Measurements from ENCODE around the gene TSEN15. TPM values are rescaled to one million over a fixed set of nuclear protein-coding genes. Genes with fewer than 3 reads are reported as not detected.

The TSEN15 gene
- polyA plus RNA-seq, 1 donor = 49.3 TPM

DNA sequence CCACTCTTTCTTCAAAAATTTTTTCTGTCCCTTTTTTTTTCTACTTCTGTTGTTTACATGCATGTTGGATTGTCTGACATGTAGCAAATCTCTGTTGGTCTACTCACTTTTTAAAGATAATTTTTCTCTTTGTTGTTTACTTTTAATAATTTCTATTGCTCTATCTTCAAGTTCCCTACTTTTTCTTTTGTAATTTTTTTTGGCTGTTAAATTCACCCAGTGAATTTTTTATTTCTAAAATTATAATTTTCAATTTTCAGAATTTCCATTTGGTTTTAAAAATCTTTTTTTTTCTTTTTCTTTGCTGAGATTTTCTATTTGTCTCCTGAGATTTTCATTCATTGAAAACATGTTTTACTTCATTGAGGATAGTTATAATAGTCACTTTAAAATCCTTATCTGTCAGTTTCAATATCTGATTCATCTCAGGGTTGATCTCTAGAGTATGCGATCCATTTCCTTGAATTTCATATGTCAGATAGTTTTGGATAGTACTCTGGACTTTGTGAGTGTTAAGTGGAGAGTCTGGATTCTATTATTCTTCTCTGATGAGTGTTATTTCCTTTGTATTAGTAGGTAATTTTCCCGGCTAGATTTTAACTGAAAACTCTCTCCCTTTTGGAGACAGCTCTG, 1.6 kb upstream of the TSEN15 start:
- DNase-seq = no peak

DNA sequence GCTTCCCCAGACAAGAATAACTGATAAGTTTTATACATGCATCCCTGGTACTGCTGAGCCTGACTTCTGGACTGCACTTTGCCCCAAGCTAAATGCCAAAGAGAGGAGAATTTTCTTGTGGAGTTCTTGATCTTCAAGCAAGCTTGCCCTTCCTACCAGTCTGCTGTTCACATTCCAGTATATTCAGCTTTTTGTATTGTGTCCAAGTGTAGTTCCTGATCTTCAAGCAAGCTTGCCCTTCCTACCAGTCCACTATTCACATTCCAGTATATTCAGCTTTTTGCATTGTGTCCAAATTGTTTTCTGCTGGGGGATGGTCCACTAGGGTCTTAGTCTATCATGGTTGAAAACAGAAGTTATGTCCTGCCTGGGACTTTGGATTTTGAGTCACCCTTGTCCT, 894 bp upstream of the TSEN15 start:
- DNase-seq = no peak

DNA sequence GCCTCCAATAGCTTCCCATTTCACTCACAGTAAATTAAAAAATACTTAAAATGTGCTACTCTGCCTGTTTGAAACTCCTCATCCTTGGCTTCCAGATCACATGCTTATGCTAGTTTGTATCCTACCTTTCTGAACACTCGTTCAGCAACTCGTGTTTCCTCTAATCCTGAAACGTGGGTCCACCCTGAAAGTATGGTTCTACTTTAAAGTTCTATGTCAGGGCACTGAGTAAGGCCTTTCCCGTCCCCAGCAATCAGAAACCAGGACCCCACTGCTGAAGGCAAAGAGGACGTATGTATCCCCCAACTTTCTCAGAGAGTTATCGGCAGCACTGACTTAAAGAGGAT, 419 bp upstream of the TSEN15 start:
- no peak for DNase-seq

DNA sequence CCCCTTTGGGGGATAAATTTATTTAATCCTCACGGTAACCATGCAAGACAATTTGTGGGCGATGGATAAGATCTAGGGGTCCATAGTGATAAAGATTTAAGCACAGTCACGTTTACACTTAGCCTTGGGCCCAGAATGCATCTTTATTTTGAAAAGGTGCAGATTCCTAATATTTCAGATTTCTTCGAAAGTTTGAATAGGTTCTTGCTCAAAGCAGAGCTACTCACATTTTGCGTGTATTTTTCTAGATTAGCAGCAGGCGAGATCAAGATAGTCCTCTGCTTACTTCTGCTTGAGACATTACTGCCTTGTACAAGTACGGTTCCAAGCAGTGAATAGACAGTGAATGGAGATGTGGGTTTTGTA, 647 bp downstream of the TSEN15 start:
- no peak for DNase-seq

DNA sequence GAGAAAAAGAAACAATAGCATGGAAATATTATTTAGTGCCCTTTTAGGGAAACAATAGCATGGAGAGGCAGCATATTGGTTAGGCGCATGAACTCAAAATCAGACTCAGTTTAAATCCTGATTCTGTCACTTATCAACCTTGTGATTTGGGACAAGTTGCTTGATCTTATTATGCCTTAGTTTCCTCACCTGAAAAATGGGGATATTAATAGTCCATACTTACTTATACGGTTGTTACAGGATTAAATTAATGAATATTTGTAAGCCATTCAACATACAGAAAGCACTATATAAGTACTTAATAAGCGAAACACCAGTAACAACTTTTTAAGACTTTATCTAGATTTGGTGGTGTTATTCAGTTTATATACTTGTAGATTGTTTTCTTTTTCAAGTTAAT, 1.2 kb downstream of the TSEN15 start:
- DNase-seq = no peak

DNA sequence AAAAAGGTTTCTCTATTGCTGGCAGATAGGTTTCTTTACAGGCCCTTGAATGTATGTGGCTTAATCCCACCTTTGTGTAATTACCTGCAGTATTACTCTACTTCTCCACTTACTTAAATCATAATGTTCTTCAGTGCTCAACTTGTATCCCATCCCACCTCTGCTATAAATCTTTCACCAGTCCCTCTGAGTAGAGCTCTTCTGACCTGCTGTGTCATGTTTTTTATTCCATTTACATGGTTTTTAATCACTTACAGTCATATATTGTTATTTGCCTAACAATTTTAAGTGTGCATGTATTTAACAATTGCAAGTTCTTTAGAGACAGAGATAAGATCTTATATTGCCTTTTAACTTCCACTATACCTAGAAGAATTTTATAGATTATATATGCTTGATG, 2.4 kb downstream of the TSEN15 start:
- DNase-seq = no peak

DNA sequence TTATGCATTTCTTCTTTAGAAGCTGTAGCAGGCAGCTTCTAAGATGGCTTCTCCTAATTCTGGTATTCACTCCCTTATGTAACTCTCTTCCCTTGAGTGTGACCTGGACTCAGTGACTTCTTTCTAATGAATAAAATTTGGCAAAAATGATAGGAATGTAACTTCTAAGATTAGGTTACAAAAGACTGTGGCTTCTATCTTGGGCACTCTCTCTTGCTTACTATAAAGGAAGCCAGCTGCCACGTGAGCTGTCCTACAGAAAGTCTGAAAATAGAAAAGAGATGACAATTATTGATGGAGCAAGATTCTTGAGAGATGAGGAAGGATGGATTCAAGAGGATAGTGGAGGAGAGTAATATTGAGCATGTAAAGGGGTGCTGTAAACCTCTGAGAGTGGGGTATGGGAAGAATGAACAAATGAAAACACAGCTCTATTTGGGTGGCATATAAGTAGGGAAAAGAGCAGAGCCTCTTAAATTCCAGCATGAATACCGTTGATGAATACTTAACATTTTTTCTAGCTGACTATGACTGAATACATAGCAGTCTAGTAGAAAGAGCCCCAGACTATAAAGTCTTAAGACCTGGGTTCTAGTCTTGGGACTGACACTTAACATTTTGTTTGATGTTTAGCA, 5.5 kb downstream of the TSEN15 start:
- DNase-seq = no peak

DNA sequence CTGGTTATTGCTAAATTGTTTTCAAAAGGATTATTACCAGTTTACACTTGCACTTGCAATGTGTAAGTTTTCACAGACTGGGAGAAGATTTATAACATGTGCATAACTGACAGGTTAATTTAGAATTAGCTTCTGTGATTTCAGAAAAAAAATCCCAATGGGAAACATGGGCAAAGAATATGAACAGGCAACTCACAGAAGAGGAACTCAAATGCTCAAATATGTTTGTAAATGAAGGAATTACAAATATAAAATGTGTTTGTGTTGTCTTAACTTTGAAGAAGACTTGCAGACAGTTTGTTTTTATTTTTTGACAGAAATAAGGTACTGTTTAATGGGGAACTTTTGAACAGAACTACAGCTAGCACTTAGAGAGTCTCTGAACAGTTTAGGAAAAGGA, 8.4 kb downstream of the TSEN15 start:
- no peak for DNase-seq

DNA sequence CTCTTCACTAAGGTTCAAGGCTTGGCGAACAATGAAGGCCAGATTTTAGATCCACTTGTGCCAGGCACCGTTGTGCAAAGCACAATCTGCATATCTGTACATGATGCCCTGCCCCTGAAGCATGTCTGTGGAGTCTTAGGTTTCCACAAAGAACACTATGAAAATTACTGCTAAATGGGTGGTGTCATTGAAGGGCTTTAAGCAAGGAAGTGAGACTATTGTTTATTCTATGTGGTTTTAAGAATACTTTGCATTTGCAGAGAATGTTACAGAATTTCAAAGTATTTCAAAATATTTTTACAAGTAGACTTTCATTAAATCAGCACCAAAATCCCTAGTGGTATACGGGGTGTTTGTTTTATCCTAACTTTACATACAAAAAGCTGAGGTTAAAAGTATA, 8.8 kb downstream of the TSEN15 start:
- DNase-seq = no peak

DNA sequence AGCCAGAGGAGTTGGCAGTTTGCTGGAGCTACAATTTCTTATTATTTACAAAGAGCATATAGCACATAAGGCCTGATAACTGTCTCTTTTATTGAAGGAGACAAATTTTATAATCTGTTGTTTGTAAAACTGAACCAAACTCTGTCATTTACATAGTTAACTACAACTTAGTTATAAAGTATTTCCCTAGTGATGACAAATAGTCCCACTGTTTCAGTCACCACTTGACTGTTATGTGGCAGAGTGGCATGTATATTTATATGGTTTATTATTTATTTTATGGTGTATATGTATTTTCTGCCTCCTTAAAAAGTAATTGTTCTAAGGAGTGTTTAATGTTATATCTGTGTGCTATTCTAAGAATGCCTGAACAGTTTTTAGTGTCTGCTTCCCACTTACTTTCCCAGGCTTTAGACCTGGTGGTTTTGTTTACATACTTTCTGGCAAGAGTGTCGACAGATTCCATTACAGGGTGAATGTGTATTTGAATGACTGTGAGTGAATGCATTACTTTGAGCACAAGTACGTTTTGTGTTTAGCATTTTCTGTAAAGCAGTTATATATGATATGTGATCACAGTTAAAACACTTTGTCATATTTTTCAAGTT, 10.0 kb downstream of the TSEN15 start:
- peak; percentile 32 for DNase-seq

DNA sequence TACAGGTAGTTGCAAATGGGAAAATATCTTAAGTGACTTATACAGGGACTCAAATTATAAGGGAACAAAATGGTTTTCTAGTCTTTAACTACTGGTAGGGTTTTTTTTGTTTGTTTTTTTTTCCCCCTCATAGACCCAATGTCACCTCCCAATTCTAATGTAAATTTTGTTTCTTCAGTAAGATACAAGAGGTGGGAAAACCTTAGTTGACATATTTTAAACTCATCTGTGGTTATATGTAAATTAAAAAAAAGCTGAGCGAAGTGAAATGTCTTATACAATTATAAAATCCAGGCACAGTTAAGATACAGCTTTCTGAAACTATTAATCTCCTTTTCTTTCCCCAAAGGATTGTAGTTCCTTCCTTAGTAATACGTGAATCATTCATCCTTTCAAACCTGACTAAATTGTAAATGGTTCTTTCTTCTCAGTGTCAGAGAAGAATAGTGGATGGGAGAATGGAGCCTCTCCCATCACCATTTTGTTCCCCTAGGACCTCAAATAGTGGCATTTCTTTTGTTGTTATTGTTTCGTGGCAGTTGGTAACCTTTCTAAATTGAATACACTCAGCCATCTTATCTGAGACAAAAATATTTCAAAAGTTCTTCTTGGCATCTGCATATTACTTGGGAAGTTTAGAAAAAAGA, 11.2 kb downstream of the TSEN15 start:
- no peak for DNase-seq

DNA sequence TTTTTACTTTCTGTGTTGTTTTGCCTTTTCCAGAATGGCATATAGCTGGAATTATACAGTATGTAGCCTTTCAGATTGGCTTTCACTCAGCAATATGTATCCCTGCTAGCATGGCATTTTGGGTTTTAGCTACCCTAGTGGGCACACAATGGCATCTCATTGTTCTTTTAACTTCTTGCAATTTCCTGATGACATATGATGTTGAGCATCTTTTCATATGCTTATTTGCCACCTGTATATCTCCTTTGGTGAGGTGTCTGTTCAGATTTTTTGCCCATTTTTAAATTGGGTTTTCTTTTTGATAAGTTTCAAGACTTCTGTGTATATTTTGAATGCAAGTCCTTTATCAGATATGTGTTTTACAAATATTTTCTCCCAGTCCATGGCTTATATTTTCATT, 14.0 kb downstream of the TSEN15 start:
- no peak for DNase-seq

DNA sequence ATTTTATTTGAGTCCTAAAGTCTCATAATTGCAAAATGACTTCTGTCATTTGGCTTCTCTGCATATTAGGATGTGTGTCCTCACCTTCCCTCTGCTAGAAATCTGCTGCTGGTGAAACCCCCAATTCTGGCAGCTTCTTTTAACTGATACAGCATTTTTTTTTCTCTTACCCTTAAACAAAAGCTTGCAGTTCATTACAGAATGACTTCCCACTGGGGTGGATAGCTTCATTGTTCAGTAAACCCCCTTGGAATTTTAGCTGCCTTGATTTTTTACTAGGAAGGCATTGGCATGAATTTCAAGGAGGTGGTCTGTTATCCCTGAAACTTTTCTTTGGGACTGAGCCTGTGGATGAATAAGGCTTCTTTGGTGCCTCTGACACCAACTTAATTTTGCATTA, 16.8 kb downstream of the TSEN15 start:
- DNase-seq = no peak

DNA sequence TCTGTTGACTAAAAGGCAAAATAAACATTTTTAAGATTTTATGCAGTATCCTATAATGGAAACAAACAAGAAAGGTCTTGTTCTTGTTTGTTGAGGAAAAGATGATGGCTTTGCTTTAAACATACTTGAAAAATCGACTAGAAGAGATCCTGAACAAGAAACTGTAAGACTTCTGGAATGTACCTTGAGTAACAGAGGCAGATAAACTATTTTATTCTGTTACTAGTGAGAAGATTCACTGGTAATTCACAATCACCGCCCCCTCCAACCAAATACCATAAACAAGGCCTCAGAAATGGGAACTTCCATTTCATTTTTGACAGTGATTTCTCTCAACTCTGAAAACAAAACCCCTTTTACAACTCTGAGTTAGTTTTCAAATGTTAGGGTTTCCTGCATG, 18.1 kb downstream of the TSEN15 start:
- DNase-seq = no peak

DNA sequence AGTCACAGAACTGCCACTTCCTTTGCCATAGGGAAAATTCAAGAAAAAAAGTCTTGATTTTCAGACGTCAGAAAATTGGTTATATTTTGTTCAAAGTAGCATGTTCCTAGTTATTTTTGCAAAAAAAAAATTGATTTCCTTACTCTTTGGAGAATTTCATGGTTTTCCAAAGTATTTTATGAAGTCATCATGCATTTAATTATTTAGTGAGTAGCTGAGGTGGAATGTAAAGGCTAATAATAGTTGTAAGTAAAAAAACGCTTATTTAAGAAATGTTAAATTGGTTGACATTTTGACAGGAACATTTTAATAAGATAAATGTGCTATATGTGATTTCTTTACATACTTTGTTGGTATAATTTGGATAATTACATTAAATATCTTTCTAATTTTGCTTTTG, 20.8 kb downstream of the TSEN15 start:
- DNase-seq = no peak

DNA sequence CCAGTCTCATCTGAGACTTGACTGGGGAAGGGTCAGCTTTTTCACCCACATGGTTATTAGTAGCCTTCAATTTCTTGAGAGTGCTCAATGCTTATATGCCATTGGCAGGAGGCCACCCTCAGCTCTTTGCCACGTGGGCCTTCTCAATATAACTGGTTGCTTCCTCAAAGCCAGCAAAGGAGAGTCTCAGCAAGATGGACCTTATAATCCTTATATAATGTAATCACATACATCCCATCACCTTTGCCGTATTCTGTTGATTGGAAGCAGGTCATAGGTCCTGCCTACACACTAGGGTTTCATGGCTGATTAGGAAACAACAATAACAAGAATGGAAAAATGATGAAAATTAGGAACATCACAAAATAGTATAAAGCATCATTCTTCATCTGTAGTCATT, 22.9 kb downstream of the TSEN15 start:
- no peak for DNase-seq

DNA sequence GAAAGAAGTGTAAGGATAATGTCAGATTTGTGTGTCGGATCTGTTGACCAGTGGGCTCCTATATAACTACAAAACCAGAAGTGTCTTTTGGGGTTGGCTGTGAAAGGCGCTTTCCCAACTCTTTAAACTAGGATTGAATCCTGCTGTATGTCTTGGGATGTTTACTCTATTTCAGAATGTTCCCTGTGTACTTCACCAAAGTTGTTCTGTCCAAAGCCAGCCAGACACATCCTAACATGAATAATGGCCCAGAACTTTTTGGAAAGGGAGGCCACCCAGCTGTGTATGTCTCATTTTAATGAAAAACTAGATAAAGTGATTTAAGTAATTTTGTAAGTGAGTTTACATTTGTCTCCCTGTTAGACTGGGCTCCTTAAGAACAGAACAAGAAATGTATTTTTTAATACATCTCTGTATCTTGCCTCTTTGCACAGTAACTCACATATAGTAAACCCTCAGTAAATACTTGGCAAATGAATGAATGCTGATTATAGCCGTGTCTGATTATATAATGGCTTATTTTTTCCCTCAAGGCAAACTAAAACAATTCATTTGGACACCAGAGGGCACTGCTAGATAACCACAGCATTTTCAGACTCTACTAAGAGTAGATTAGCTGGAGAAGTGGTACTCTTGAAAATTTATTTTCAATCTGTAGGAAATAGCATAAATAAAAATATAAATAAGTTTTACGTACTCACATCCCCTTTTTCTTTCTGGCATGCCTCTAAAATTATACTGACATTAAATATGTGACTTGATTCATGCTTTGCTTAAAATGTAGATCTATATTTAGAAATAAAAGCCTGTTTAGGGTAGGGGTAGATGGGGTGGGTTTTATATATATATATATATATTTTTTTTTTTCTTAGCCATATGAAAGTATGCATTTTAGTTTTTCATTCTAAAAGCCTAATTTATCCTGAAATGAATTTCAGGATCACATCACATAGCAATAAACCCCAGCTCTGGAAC, 23.8 kb downstream of the TSEN15 start:
- peak; percentile 75 for DNase-seq

DNA sequence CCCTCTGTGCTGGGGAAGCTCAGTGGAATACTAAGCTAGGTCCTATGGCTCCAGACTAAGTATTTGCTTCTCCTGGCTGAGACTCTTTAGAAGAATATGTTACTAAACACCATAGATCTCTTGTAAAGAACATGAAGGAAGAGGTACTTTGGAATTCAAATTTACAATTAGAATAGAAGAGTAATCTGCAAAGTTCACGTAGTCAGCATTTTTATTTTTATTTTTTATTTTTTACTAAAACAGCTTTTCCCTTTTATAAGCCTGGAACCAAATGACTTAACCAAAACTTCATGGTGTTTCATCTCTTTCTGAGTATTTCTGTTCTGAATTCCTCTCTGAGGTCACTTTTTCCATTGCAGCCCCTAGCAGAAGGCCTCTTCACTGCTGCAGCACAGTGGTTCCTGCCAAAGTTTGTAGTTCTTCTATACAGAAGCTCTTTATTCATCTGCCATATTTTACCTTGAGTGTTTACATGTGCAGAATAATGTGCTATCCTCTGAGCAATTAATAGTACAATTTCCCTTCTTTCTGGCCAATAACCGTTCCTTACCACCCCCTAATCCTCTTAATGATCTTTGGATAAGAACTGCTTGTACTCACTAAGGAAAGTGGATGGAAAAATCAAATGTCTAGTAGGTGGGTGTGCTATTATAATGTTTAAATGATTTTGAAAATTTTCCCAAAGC, 27.2 kb downstream of the TSEN15 start:
- DNase-seq = no peak

DNA sequence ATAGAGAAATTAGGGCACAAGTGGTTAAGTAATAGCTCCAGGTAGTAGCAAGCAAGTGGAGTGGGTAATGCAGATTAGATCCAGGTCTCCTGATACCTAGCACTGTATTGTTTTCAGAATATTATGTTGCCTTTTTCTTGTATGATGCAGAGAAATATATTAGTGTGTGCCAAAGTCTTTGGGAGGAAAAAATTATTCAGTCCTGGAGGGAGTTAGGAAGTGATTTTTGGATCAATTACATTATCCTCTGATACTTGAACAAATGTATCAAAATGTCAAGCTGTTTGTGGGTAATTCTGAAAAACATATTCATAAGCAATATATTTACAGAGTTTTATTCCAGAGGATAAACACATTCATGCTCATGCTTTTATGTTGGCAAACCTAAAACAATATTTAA, 28.8 kb downstream of the TSEN15 start:
- DNase-seq = no peak

DNA sequence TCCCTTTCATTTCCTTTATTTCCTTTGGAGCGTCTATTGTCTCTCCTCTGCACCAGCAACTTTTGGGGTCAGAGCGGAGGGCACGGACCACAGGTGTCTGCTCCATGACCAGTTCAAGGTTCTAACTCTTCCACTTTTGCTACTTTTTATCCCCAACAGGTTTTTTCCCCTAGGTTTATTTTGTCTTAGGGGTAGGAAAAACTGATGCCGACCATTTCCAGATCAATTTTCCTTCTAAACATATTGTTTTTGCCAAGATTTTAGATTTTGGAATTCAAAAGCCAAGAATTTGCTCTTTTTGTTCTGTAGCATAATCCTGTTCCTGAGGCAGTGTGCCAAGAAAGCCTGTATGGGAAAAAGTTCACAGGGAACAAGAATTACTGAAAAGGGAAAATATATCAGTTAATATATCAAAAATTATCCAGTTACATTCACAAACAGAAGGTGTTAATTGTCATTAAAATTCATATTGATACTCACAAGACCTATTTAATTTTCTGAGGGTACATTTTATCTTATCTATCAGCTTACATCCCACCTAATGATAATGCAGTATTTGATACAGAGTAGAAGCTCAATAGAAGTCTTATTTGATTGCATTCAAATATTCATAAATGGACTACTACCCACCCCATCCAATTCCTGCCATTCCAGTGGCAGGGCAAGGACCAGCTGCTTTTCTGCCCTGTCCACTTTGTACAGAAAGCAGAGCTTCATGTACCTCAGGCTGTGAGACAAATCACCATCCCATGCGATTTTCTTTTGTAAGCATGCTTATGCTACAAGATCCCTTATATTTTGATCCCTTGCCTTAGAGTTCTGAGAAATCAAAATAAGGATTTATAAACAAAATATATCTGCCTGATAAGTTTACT, 31.2 kb downstream of the TSEN15 start:
- DNase-seq = no peak

DNA sequence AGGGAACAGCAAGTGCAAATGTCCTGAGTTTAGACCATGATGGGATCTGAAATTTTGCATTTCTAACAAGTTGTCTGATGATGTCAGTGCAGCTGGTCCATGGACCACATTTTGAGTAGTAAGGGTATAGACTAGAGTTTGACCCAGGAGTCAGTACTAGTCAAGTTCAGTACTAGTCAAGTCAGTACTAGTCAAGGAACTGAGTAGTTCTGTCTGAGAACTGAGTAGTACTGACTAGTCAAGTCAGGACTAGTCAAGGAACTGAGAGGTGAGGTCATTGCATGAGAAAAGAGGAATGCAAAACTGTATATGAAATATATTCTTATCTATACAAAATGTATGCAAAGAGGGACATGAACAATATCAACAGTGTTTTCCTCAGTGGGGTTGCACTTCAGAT, 34.1 kb downstream of the TSEN15 start:
- no peak for DNase-seq

All from left kidney (tissue), 2 donors.